Breast epithelium (tissue), 4 donors: ENCODE measurements around the gene LRRC4B. TPM values are rescaled to one million over a fixed set of nuclear protein-coding genes. Genes with fewer than 3 reads are reported as not detected.

Source experiments
- DNase-seq, 2 donors: peaks; one replicate each; pipeline ENCODE4 v3.0.0-alpha.2; 2019; ENCODE audit warnings: low spot score in 2 of 2
- H3K27ac ChIP-seq, 2 donors: fragments of 200-600 bp; sonication (generic) in 1 of 2; one replicate each; pipeline ENCODE4 v1.5.1; 2016 to 2019; ENCODE audit warnings: mild to moderate bottlenecking in 1 of 2
- H3K27me3 ChIP-seq, 2 donors: fragments of 200-600 bp; sonication (generic) in 1 of 2; one replicate each; pipeline versions ENCODE4 v1.5.1 to v1.6.0; 2017 to 2019; ENCODE audit warnings: control low read depth in 1 of 2, mild to moderate bottlenecking in 1 of 2
- H3K36me3 ChIP-seq: fragments of 200-600 bp; one replicate; pipeline ENCODE4 v1.5.1; 2019
- H3K4me1 ChIP-seq, 2 donors: fragments of 200-600 bp; sonication (generic); one replicate each; pipeline ENCODE4 v1.5.1; 2016 to 2019; ENCODE audit warnings: control low read depth in 1 of 2
- H3K4me3 ChIP-seq, 3 donors: fragments of 200-600 bp; sonication (generic); 1 replicate in 2 of 3; 2 replicates in 1 of 3; pipeline ENCODE4 v1.5.1; 2016 to 2019; ENCODE audit warnings: mild to moderate bottlenecking in 3 of 3, moderate library complexity in 2 of 3
- H3K9me3 ChIP-seq, 2 donors: fragments of 200-600 bp; sonication (generic) in 1 of 2; one replicate each; pipeline ENCODE4 v1.5.1; 2016 to 2019; ENCODE audit warnings: control low read depth in 1 of 2
- POLR2A ChIP-seq: fragments of 450-650 bp; IDR thresholded peaks from one replicate; pipeline ENCODE4 v1.6.1; 2016; ENCODE audit warnings: antibody characterized with exemption, mild to moderate bottlenecking, moderate library complexity
- POLR2AphosphoS5 ChIP-seq, 3 donors: sonication (generic); formaldehyde crosslinking; IDR thresholded peaks; one replicate each; pipeline ENCODE4 v1.6.1; 2017; ENCODE audit warnings: antibody characterized with exemption in 3 of 3
- intact Hi-C: fragments of 100-400 bp; cut with DNase I; formaldehyde crosslinking; loops from one replicate; pipeline ENCODE4 v1.15.1; 2023; ENCODE audit warnings: low total_unique reads
- total RNA-seq, 3 donors: library from RNA; depleted of rRNA; stranded (reverse); fragments of >200 nt; gene quantifications; one replicate each; pipeline ENCODE4 v1.1.0, GENCODE V29; 2016
- TF ChIP-seq, protein P1 (sequence below), 3 donors: fragments of 450-650 bp; IDR thresholded peaks; one replicate each; pipeline ENCODE4 v1.5.1; 2016 to 2017; ENCODE audit warnings: antibody characterized with exemption in 3 of 3, mild to moderate bottlenecking in 3 of 3, moderate library complexity in 3 of 3

The LRRC4B gene
- total RNA-seq, 3 donors from 2014 or later: 0.16 to 1.3 (median 1.2) TPM

DNA sequence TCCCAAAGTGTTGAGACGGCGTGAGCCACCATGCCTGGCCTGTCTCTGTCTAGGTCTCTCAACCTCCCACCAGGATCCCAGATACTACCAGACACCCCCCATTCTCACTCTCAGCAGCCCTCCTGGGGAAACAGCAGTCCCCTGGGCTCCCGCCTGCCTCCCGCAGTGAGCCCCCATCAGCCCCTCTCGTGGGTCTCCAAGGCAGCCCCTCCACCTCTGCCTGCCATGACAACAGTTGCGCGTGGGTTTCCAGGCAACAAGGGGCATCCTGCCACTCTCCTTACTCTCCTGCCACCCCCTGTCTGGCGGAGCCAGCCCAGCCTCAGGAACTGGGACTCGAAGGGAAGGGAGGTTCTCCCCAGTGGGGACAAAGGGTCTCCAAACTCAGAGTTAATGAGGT, 5.2 kb downstream of the LRRC4B start:
- Histone ChIP-seq H3K36me3 (no peaks in the 10 kb centered on the region), H3K27ac (no peak overlapping the region), H3K4me3 (no peak overlapping the region), H3K9me3 (no peaks in the 10 kb centered on the region), H3K27me3 (peaks cover 6 to 67% of the 10 kb centered on the region in 2 donors), H3K4me1 (no peaks in the 10 kb centered on the region)
- DNase-seq: no peak
- intact Hi-C loops: no loop called here
- TF ChIP-seq POLR2A (no peak), POLR2AphosphoS5 (IDR thresholded peaks at IDR 0.05) (no peak)
- TF ChIP-seq, protein P1, sequence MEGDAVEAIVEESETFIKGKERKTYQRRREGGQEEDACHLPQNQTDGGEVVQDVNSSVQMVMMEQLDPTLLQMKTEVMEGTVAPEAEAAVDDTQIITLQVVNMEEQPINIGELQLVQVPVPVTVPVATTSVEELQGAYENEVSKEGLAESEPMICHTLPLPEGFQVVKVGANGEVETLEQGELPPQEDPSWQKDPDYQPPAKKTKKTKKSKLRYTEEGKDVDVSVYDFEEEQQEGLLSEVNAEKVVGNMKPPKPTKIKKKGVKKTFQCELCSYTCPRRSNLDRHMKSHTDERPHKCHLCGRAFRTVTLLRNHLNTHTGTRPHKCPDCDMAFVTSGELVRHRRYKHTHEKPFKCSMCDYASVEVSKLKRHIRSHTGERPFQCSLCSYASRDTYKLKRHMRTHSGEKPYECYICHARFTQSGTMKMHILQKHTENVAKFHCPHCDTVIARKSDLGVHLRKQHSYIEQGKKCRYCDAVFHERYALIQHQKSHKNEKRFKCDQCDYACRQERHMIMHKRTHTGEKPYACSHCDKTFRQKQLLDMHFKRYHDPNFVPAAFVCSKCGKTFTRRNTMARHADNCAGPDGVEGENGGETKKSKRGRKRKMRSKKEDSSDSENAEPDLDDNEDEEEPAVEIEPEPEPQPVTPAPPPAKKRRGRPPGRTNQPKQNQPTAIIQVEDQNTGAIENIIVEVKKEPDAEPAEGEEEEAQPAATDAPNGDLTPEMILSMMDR (IDR thresholded peaks at IDR 0.05): no peak

DNA sequence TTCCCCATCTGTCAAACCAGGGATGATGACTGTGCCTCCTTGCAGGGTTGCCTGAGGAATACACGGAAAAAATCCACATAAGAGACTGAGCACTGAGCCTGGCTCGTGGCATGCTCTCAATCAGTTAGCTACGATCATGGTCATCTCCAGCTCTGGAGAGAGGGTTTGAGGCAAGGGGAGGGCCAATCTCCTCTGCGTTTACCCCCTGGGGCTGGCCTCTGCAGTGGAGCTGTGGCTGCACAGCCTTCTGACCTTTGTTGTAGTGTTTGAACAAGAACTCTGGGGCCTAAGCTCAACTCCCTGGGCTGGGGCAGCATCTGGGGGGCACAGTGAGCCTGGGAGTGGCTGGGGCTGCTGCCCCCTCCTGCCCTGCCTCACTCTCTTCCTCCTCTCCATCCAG, 5.9 kb downstream of the LRRC4B start:
- H3K27me3 ChIP-seq: peaks cover 3 to 67% of the 10 kb centered on the region in 2 donors
- H3K4me3 ChIP-seq: no peak overlapping the region
- no peak overlapping the region for H3K27ac ChIP-seq
- no peaks in the 10 kb centered on the region for H3K9me3 ChIP-seq
- H3K4me1 ChIP-seq: no peaks in the 10 kb centered on the region
- intact Hi-C loops: no loop called here
- no peak for DNase-seq
- TF ChIP-seq POLR2A: no peak
- TF ChIP-seq, protein P1 (IDR thresholded peaks at IDR 0.05): no peak
- TF ChIP-seq POLR2AphosphoS5 (IDR thresholded peaks at IDR 0.05): no peak
- no peaks in the 10 kb centered on the region for H3K36me3 ChIP-seq

DNA sequence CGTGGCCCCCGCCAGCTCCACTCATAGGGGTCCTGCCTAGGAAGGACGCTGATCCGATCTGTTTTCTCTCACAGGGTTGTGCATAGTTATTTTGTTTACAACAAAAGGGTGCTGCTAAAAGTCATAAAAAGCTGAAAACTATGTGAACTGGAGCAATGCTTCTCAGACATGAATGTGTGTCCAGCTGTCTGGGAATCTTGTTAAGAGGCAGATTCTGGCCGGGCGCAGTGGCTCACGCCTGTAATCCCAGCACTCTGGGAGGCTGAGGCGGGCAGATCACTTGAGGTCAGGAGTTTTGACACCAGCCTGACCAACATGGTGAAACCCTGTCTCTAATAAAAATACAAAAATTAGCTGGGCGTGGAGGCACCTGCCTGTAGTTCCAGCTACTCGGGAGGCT, 8.6 kb downstream of the LRRC4B start:
- Histone ChIP-seq H3K36me3 (no peaks in the 10 kb centered on the region), H3K9me3 (no peaks in the 10 kb centered on the region), H3K27ac (no peak overlapping the region), H3K4me1 (peaks cover 0 to 3% of the 10 kb centered on the region in 2 donors), H3K27me3 (peaks cover 0 to 63% of the 10 kb centered on the region in 2 donors), H3K4me3 (no peak overlapping the region)
- DNase-seq: no peak
- intact Hi-C loops: no loop called here
- TF ChIP-seq, protein P1 (IDR thresholded peaks at IDR 0.05): no peak
- no peak for TF ChIP-seq POLR2A
- no peak for TF ChIP-seq POLR2AphosphoS5 (IDR thresholded peaks at IDR 0.05)

DNA sequence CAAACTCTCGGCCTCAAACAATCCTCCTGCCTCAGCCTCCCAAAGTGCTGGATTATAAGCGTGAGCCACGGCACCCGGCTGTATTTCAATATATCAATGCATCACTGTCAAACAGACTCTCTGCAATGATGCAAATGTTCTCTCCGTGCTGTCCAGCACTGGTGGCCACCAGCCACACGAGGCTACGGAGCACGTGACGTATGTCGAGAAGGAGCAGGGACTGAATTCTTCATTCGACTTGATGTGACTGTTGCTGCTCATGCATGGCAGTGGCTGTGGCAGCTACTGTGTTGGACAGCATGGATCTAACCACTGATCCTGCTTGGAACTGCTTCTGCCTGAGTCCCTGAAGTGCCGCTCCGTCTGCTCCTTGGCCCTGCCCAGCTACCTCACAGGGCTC, 9.8 kb downstream of the LRRC4B start:
- no peak for DNase-seq
- Histone ChIP-seq H3K27ac (no peak overlapping the region), H3K9me3 (no peaks in the 10 kb centered on the region), H3K36me3 (no peaks in the 10 kb centered on the region), H3K4me3 (no peak overlapping the region), H3K27me3 (peaks cover 0 to 62% of the 10 kb centered on the region in 2 donors), H3K4me1 (peaks cover 0 to 3% of the 10 kb centered on the region in 2 donors)
- intact Hi-C loops: no loop called here
- TF ChIP-seq POLR2AphosphoS5 (IDR thresholded peaks at IDR 0.05) (no peak), POLR2A (no peak)
- TF ChIP-seq, protein P1 (IDR thresholded peaks at IDR 0.05): no peak

DNA sequence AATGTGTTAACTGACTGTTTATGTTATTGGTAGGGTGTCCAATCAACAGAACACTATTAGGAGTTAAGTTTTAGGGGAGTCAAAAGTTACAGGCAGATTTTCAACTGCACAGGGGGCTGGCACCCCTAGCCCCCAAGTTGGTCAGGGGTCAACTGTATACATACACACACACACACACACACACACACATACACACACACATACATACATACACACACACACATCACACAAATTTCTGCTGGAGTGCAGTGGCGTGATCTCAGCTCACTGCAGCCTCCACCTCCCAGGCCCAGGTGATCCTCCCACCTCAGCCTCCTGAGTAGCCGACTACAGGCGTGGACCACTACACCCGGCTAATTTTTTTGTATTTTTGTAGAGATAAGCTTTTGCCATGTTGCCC, 10.2 kb downstream of the LRRC4B start:
- no peak for DNase-seq
- H3K4me1 ChIP-seq: peaks cover 0 to 3% of the 10 kb centered on the region in 2 donors
- no peaks in the 10 kb centered on the region for H3K9me3 ChIP-seq
- intact Hi-C loops: no loop called here
- H3K4me3 ChIP-seq: no peak overlapping the region
- H3K27ac ChIP-seq: no peak overlapping the region
- no peaks in the 10 kb centered on the region for H3K36me3 ChIP-seq
- TF ChIP-seq POLR2A (no peak), POLR2AphosphoS5 (IDR thresholded peaks at IDR 0.05) (no peak)
- TF ChIP-seq, protein P1 (IDR thresholded peaks at IDR 0.05): no peak
- peaks cover 0 to 62% of the 10 kb centered on the region in 2 donors for H3K27me3 ChIP-seq
